ENCODE measurements around the gene ADAMTS2. TPM values are rescaled to one million over a fixed set of nuclear protein-coding genes. Genes with fewer than 3 reads are reported as not detected.

ADAMTS2 gene
- total and polyA plus RNA-seq, 2 of the 8 experiments (the other 6 are each of a cell fraction or from before 2014, with no cell fraction given), result 6.6 to 7.3 TPM

- H2AFZ ChIP-seq (ENCODE audit: low read length), result no peak overlapping the region
- peak overlapping the region; percentile 0 for H4K91ac ChIP-seq (replicated peaks; ENCODE audit: insufficient read length, low read length)
- H2BK5ac ChIP-seq (ENCODE audit: low read depth, low read length), result no peak overlapping the region
- ChIA-PET CTCF (ENCODE audit: partially characterized antibody) (interaction anchor here (0.7 to 8.3 kb wide), 36 partner anchors 10 to 451 kb away, joined by 3 to 94 read pairs (median 4); no protein-coding TSS in a partner anchor), POLR2A (ENCODE audit: partially characterized antibody) (interaction anchor here (1.5 kb wide), 1 partner anchor 16 kb away, joined by 3 read pairs; no protein-coding TSS in a partner anchor)
- H3K9me3 ChIP-seq (ENCODE audit: insufficient read depth in 2 of 2, low read depth in 1 of 2, low read length in 1 of 2), result no peaks in the 10 kb centered on the region
- no peak overlapping the region for H4K5ac ChIP-seq (ENCODE audit: insufficient read length, low read depth, low read length)
- no peaks in the 10 kb centered on the region for H3K79me1 ChIP-seq (ENCODE audit: low read depth, low read length)
- no peak overlapping the region for H3K14ac ChIP-seq (ENCODE audit: insufficient read length)
- no peak overlapping the region for H3K9ac ChIP-seq (replicated peaks in 1 of 4; ENCODE audit: extremely low read depth in 1 of 4, low read depth in 3 of 4, low read length in 3 of 4)
- H3K23me2 ChIP-seq (ENCODE audit: low read depth, low read length), result no peaks in the 10 kb centered on the region
- H3K36me3 ChIP-seq (ENCODE audit: control insufficient read depth in 2 of 4, insufficient read depth in 4 of 4, low read length in 3 of 4), result no peaks in the 10 kb centered on the region
- no peak overlapping the region for H2BK120ac ChIP-seq (replicated peaks; ENCODE audit: low read depth, low read length)
- no peaks in the 10 kb centered on the region for H3K79me2 ChIP-seq (ENCODE audit: control insufficient read depth in 1 of 2, insufficient read depth in 2 of 2, low read length in 2 of 2)
- no peak overlapping the region for H2AK5ac ChIP-seq (ENCODE audit: low read depth, low read length)
- H2BK12ac ChIP-seq (ENCODE audit: low read depth, low read length), result no peak overlapping the region
- H3K23ac ChIP-seq (ENCODE audit: insufficient read length), result no peak overlapping the region
- DNase-seq (ENCODE audit: low read depth in 1 of 2, low spot score in 2 of 2) (peak; percentile 72 to 81), FAIRE-seq (no peak)
- no peak overlapping the region; the same call in 1 of the 2 replicates for H3K18ac ChIP-seq (ENCODE audit: extremely low read depth, low read length)
- H3K4me3 ChIP-seq (ENCODE audit: extremely low read depth in 1 of 4, insufficient read depth in 2 of 4, low read depth in 3 of 4, low read length in 4 of 4), result no peak overlapping the region
- no peak overlapping the region for H3K56ac ChIP-seq (replicated peaks; ENCODE audit: insufficient read length, low read depth, low read length)
- WGBS, 2 experiments (ENCODE audit: extremely low coverage in 1 of 2, insufficient coverage in 1 of 2, insufficient read length in 1 of 2, insufficient replicate concordance in 2 of 2, low coverage in 1 of 2, low lambda C conversion rate in 2 of 2, missing lambda C conversion rate in 1 of 2), result 52% methylated on average over 21 of the region's 21 CpGs; no CpG with 5 or more reads in 1 of the 2 experiments
- H2BK20ac ChIP-seq (ENCODE audit: low read length), result no peak overlapping the region
- H4K8ac ChIP-seq (ENCODE audit: extremely low read depth, insufficient read depth, low read length), result peak overlapping the region; percentile 73
- H3K4me2 ChIP-seq (ENCODE audit: insufficient read depth in 1 of 2, low read depth in 2 of 2, low read length in 2 of 2), result no peak overlapping the region; a peak in 1 of 4 replicates
- H3K4ac ChIP-seq (replicated peaks; ENCODE audit: insufficient read length, low read depth, low read length), result no peak overlapping the region
- no peaks in the 10 kb centered on the region for H4K20me1 ChIP-seq (replicated peaks in 1 of 2; ENCODE audit: control insufficient read depth in 1 of 2, insufficient read depth in 2 of 2, low read length in 2 of 2)
- H2BK15ac ChIP-seq (ENCODE audit: low read length), result no peak overlapping the region; the same call in 1 of the 2 replicates
- peaks cover 0 to 17% (median 10%) of the 10 kb centered on the region in 4 experiments; a peak in 6 of 7 replicates for H3K4me1 ChIP-seq (replicated peaks in 1 of 4; ENCODE audit: control insufficient read depth in 3 of 4, insufficient read depth in 4 of 4, low read length in 3 of 4)
- no peaks in the 10 kb centered on the region for H3K27me3 ChIP-seq (replicated peaks in 1 of 4; ENCODE audit: control insufficient read depth in 3 of 4, extremely low read depth in 1 of 4, insufficient read depth in 3 of 4, low read length in 3 of 4)
- no peak overlapping the region for H3K27ac ChIP-seq (ENCODE audit: low read depth, low read length)
- TF ChIP-seq TCF12 (IDR thresholded peaks at IDR 0.05; ENCODE audit: low read depth, low read length), result no peak
- no peak for TF ChIP-seq EGR1 (IDR thresholded peaks at IDR 0.05; ENCODE audit: borderline replicate concordance, low read depth, low read length)
- no peak for TF ChIP-seq POLR2AphosphoS5 (IDR thresholded peaks at IDR 0.05; ENCODE audit: low read depth, low read length)
- TF ChIP-seq CTBP2 (IDR thresholded peaks at IDR 0.05; ENCODE audit: borderline replicate concordance, insufficient read depth, insufficient read length, low read length), result no peak
- no peak for TF ChIP-seq ATF3 (IDR thresholded peaks at IDR 0.05; ENCODE audit: insufficient read depth, low read depth, low read length)
- TF ChIP-seq NRF1 (IDR thresholded peaks at IDR 0.05; ENCODE audit: low read depth, low read length), result no peak
- TF ChIP-seq RAD21 (IDR thresholded peaks at IDR 0.05 in 1 of 2, conservative IDR thresholded peaks at IDR 0.05 in 1 of 2; ENCODE audit: low read depth in 2 of 2, low read length in 2 of 2), result peak; percentile 91 to 97
- TF ChIP-seq CTCF (IDR thresholded peaks at IDR 0.05; ENCODE audit: control extremely low read depth in 1 of 3, insufficient read depth in 1 of 3, low read depth in 1 of 3, low read length in 3 of 3), result peak in 2 of 3 experiments; percentile 93 to 100; a peak in 3 of 4 replicates
Observed at GRCh38 chr5:179261301-179262125, 83.7 kb downstream of the ADAMTS2 start.
